GM23338 (cell line): Measurements from ENCODE around the gene SLC20A1. TPM values are rescaled to one million over a fixed set of nuclear protein-coding genes. Genes with fewer than 3 reads are reported as not detected.

ENCODE experiments used
- ATAC-seq: fragments of 200-7000 bp; cut with Tn5 transposase; 3 replicates; pipeline ENCODE4 v1.9.1; 2020
- DNase-seq: peaks from one replicate; pipeline ENCODE4 v3.0.0-alpha.2; 2015; ENCODE audit warnings: low spot score
- H2AFZ ChIP-seq: fragments of 200-600 bp; sonication (generic); 2 replicates; pipeline ENCODE4 v1.8.0; 2016; ENCODE audit warnings: antibody characterized with exemption, mild to moderate bottlenecking, moderate library complexity
- H3F3A ChIP-seq: fragments of 200-600 bp; sonication (generic); replicated peaks from 2 replicates; pipeline ENCODE4 v1.8.0; 2017; ENCODE audit warnings: antibody characterized with exemption, mixed run types, low read depth
- H3K27ac ChIP-seq: fragments of 200-600 bp; sonication (generic); 2 replicates; pipeline ENCODE4 v1.6.1; 2016; ENCODE audit warnings: low read depth
- H3K27me3 ChIP-seq: fragments of 200-600 bp; sonication (generic); 2 replicates; pipeline ENCODE4 v1.8.0; 2016; ENCODE audit warnings: mild to moderate bottlenecking, mixed run types, moderate library complexity; ENCODE audit not compliant: insufficient read depth
- H3K36me3 ChIP-seq: fragments of 200-600 bp; sonication (generic); 2 replicates; pipeline ENCODE4 v1.8.0; 2016; ENCODE audit warnings: mild to moderate bottlenecking; ENCODE audit not compliant: insufficient read depth
- H3K4me1 ChIP-seq: fragments of 200-600 bp; sonication (generic); 2 replicates; pipeline ENCODE4 v1.8.0; 2016; ENCODE audit warnings: mild to moderate bottlenecking, moderate library complexity; ENCODE audit not compliant: insufficient read depth
- H3K4me2 ChIP-seq: fragments of 200-600 bp; sonication (generic); 2 replicates; pipeline ENCODE4 v1.7.1; 2017; ENCODE audit warnings: mixed run types
- H3K4me3 ChIP-seq: fragments of 200-600 bp; sonication (generic); 2 replicates; pipeline ENCODE4 v1.6.1; 2016; ENCODE audit warnings: mixed run types
- H3K79me2 ChIP-seq: fragments of 200-600 bp; sonication (generic); replicated peaks from 2 replicates; pipeline ENCODE4 v1.8.0; 2017; ENCODE audit warnings: mild to moderate bottlenecking; ENCODE audit not compliant: insufficient read depth
- H3K9me2 ChIP-seq: fragments of 200-600 bp; sonication (generic); 2 replicates; pipeline ENCODE4 v1.8.0; 2017; ENCODE audit not compliant: insufficient read depth
- H4K20me1 ChIP-seq: fragments of 200-600 bp; sonication (generic); replicated peaks from 2 replicates; pipeline ENCODE4 v1.8.0; 2017; ENCODE audit warnings: mild to moderate bottlenecking; ENCODE audit not compliant: insufficient read depth
- H3K27ac Mint-ChIP-seq: 2 replicates; pipeline ENCODE4 v1.8.0; 2020; ENCODE audit warnings: inconsistent platforms, mild to moderate bottlenecking, moderate library complexity, mixed read lengths
- H3K27me3 Mint-ChIP-seq: 3 replicates; pipeline ENCODE4 v1.8.0; 2022; ENCODE audit warnings: low read depth, mild to moderate bottlenecking, moderate library complexity, mixed read lengths, inconsistent platforms; ENCODE audit not compliant: insufficient read depth, poor library complexity
- H3K36me3 Mint-ChIP-seq: 3 replicates; pipeline ENCODE4 v1.8.0; 2021; ENCODE audit warnings: low read depth, mild to moderate bottlenecking, inconsistent platforms, moderate library complexity, mixed read lengths
- H3K4me1 Mint-ChIP-seq: 3 replicates; pipeline ENCODE4 v1.8.0; 2020; ENCODE audit warnings: mild to moderate bottlenecking, inconsistent platforms, mixed read lengths
- H3K4me3 Mint-ChIP-seq: 3 replicates; pipeline ENCODE4 v1.8.0; 2021; ENCODE audit warnings: moderate library complexity, mild to moderate bottlenecking, inconsistent platforms, mixed read lengths
- H3K9me3 Mint-ChIP-seq: 3 replicates; pipeline ENCODE4 v1.8.0; 2020; ENCODE audit warnings: moderate library complexity, mild to moderate bottlenecking, inconsistent platforms, mixed read lengths
- EZH2 ChIP-seq: fragments of 200-600 bp; sonication (generic); IDR thresholded peaks from one replicate; pipeline ENCODE4 v1.8.0; 2017; ENCODE audit warnings: antibody characterized with exemption, mild to moderate bottlenecking, low read depth; ENCODE audit not compliant: unreplicated experiment
- EZH2phosphoT487 ChIP-seq: fragments of 200-600 bp; sonication (generic); IDR thresholded peaks from one replicate; pipeline ENCODE4 v1.8.1; 2018; ENCODE audit warnings: antibody characterized with exemption; ENCODE audit not compliant: unreplicated experiment
- JUNB ChIP-seq: IDR thresholded peaks from one replicate; pipeline ENCODE4 v1.6.1; 2016; ENCODE audit warnings: antibody characterized with exemption; ENCODE audit not compliant: unreplicated experiment
- NANOG ChIP-seq: IDR thresholded peaks from 2 replicates; pipeline ENCODE4 v1.6.1; 2016; ENCODE audit warnings: antibody characterized with exemption, borderline replicate concordance
- POLR2AphosphoS5 ChIP-seq: IDR thresholded peaks from 2 replicates; pipeline ENCODE4 v1.6.1; 2016; ENCODE audit warnings: antibody characterized with exemption, low read depth
- STAT1 ChIP-seq: IDR thresholded peaks from one replicate; pipeline ENCODE4 v1.6.1; 2016; ENCODE audit warnings: antibody characterized with exemption; ENCODE audit not compliant: unreplicated experiment
- ZNF114 ChIP-seq: fragments of 250-450 bp; sonication (Bioruptor Pico); IDR thresholded peaks from 2 replicates; pipeline ENCODE4 v1.5.0; 2020; ENCODE audit warnings: mild to moderate bottlenecking, moderate library complexity
- ZNF331 ChIP-seq: fragments of 250-450 bp; sonication (Bioruptor Pico); IDR thresholded peaks from 2 replicates; pipeline ENCODE4 v1.5.0; 2020; ENCODE audit warnings: low read depth, mild to moderate bottlenecking, moderate library complexity
- polyA plus RNA-seq: library from polyadenylated mRNA; unstranded; fragments of >200 nt; fragmentation: Nextera tagmentation; extraction: Ambion mirVana; gene quantifications from 2 replicates; pipeline ENCODE4 v1.2.1, GENCODE V29; 2016
- total RNA-seq: library from RNA; depleted of rRNA; stranded (reverse); fragments of >200 nt; shearing (Covaris generic); gene quantifications from 2 replicates; pipeline ENCODE4 v1.2.3, GENCODE V29; 2014
- TF ChIP-seq, protein P1 (sequence below): fragments of 250-450 bp; sonication (Bioruptor Pico); IDR thresholded peaks from 2 replicates; pipeline ENCODE4 v1.5.0; 2020; ENCODE audit warnings: mild to moderate bottlenecking, moderate library complexity
- TF ChIP-seq, protein P2 (sequence below), 2 experiments: fragments of 200-600 bp in 1 of 2; sonication (generic) in 1 of 2; conservative IDR thresholded peaks; 2 replicates each; pipeline versions ENCODE4 v1.5.1 to v1.6.1; 2016 to 2017; ENCODE audit warnings: antibody characterized with exemption in 2 of 2, low read depth in 2 of 2, mild to moderate bottlenecking in 2 of 2, moderate library complexity in 1 of 2
- TF ChIP-seq, protein P3 (sequence below): IDR thresholded peaks from 2 replicates; pipeline ENCODE4 v1.6.1; 2016; ENCODE audit warnings: antibody characterized with exemption

Gene SLC20A1
- total and polyA plus RNA-seq, 2 experiments from 2014 or later: 52.9 to 84.3 TPM

DNA sequence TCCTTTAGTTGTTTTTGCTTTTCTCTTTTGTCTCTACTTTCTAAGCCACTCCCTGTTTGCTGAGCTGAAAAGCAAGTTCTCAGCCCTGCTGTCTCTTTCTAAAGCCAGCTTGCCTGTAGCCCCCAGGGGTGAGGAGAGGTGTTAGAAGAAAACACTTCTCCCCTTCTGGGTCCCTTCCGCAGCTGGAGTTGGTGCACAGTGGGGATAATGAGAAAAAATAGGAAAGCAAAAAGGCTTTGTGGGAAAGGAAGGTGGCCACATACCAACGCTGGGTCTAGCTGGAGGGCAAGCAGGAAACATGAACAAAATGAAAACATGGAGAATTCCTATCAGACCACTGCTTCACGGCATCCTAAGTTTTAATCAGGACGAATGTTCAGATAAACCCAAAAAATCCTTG, 15.5 kb upstream of the SLC20A1 start:
- no peaks in the 10 kb centered on the region for H4K20me1 ChIP-seq
- Mint-ChIP-seq H3K4me1 (peaks cover 25% of the 10 kb centered on the region), H3K27ac (peak overlapping the region; percentile 84; the same call in 1 of the 2 replicates), H3K9me3 (no peaks in the 10 kb centered on the region), H3K4me3 (no peak overlapping the region), H3K27me3 (peaks cover 8% of the 10 kb centered on the region), H3K36me3 (no peaks in the 10 kb centered on the region)
- no peaks in the 10 kb centered on the region for H3K79me2 ChIP-seq
- peaks cover 16% of the 10 kb centered on the region for H3K4me1 ChIP-seq
- H3K27me3 ChIP-seq: no peaks in the 10 kb centered on the region
- no peaks in the 10 kb centered on the region for H3F3A ChIP-seq
- no peaks in the 10 kb centered on the region for H3K9me2 ChIP-seq
- no peak overlapping the region for H3K27ac ChIP-seq
- no peaks in the 10 kb centered on the region for H3K36me3 ChIP-seq
- ATAC-seq (peak; percentile 22; the same call in 2 of the 3 replicates), DNase-seq (no peak)
- H3K4me2 ChIP-seq: 0 out of 2 replicates have a peak overlapping the region, but pooled peaks have one; percentile 31
- H3K4me3 ChIP-seq: no peak overlapping the region
- TF ChIP-seq, protein P1, sequence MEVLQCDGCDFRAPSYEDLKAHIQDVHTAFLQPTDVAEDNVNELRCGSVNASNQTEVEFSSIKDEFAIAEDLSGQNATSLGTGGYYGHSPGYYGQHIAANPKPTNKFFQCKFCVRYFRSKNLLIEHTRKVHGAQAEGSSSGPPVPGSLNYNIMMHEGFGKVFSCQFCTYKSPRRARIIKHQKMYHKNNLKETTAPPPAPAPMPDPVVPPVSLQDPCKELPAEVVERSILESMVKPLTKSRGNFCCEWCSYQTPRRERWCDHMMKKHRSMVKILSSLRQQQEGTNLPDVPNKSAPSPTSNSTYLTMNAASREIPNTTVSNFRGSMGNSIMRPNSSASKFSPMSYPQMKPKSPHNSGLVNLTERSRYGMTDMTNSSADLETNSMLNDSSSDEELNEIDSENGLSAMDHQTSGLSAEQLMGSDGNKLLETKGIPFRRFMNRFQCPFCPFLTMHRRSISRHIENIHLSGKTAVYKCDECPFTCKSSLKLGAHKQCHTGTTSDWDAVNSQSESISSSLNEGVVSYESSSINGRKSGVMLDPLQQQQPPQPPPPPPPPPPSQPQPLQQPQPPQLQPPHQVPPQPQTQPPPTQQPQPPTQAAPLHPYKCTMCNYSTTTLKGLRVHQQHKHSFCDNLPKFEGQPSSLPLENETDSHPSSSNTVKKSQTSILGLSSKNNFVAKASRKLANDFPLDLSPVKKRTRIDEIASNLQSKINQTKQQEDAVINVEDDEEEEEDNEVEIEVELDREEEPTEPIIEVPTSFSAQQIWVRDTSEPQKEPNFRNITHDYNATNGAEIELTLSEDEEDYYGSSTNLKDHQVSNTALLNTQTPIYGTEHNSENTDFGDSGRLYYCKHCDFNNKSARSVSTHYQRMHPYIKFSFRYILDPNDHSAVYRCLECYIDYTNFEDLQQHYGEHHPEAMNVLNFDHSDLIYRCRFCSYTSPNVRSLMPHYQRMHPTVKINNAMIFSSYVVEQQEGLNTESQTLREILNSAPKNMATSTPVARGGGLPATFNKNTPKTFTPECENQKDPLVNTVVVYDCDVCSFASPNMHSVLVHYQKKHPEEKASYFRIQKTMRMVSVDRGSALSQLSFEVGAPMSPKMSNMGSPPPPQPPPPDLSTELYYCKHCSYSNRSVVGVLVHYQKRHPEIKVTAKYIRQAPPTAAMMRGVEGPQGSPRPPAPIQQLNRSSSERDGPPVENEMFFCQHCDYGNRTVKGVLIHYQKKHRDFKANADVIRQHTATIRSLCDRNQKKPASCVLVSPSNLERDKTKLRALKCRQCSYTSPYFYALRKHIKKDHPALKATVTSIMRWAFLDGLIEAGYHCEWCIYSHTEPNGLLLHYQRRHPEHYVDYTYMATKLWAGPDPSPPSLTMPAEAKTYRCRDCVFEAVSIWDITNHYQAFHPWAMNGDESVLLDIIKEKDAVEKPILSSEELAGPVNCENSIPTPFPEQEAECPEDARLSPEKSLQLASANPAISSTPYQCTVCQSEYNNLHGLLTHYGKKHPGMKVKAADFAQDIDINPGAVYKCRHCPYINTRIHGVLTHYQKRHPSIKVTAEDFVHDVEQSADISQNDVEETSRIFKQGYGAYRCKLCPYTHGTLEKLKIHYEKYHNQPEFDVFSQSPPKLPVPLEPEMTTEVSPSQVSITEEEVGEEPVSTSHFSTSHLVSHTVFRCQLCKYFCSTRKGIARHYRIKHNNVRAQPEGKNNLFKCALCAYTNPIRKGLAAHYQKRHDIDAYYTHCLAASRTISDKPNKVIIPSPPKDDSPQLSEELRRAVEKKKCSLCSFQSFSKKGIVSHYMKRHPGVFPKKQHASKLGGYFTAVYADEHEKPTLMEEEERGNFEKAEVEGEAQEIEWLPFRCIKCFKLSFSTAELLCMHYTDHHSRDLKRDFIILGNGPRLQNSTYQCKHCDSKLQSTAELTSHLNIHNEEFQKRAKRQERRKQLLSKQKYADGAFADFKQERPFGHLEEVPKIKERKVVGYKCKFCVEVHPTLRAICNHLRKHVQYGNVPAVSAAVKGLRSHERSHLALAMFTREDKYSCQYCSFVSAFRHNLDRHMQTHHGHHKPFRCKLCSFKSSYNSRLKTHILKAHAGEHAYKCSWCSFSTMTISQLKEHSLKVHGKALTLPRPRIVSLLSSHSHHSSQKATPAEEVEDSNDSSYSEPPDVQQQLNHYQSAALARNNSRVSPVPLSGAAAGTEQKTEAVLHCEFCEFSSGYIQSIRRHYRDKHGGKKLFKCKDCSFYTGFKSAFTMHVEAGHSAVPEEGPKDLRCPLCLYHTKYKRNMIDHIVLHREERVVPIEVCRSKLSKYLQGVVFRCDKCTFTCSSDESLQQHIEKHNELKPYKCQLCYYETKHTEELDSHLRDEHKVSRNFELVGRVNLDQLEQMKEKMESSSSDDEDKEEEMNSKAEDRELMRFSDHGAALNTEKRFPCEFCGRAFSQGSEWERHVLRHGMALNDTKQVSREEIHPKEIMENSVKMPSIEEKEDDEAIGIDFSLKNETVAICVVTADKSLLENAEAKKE (CRISPR knock-in tag): no peak
- TF ChIP-seq POLR2AphosphoS5 (no peak), STAT1 (no peak), NANOG (no peak), EZH2phosphoT487 (no peak), EZH2 (no peak), ZNF331 (CRISPR knock-in tag) (no peak), JUNB (no peak), ZNF114 (CRISPR knock-in tag) (no peak)
- TF ChIP-seq, protein P2, sequence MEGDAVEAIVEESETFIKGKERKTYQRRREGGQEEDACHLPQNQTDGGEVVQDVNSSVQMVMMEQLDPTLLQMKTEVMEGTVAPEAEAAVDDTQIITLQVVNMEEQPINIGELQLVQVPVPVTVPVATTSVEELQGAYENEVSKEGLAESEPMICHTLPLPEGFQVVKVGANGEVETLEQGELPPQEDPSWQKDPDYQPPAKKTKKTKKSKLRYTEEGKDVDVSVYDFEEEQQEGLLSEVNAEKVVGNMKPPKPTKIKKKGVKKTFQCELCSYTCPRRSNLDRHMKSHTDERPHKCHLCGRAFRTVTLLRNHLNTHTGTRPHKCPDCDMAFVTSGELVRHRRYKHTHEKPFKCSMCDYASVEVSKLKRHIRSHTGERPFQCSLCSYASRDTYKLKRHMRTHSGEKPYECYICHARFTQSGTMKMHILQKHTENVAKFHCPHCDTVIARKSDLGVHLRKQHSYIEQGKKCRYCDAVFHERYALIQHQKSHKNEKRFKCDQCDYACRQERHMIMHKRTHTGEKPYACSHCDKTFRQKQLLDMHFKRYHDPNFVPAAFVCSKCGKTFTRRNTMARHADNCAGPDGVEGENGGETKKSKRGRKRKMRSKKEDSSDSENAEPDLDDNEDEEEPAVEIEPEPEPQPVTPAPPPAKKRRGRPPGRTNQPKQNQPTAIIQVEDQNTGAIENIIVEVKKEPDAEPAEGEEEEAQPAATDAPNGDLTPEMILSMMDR (conservative IDR thresholded peaks at IDR 0.05; ENCODE audit: low read depth in 2 of 2): no peak
- TF ChIP-seq, protein P3, sequence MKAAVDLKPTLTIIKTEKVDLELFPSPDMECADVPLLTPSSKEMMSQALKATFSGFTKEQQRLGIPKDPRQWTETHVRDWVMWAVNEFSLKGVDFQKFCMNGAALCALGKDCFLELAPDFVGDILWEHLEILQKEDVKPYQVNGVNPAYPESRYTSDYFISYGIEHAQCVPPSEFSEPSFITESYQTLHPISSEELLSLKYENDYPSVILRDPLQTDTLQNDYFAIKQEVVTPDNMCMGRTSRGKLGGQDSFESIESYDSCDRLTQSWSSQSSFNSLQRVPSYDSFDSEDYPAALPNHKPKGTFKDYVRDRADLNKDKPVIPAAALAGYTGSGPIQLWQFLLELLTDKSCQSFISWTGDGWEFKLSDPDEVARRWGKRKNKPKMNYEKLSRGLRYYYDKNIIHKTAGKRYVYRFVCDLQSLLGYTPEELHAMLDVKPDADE: no peak
- H2AFZ ChIP-seq: peak overlapping the region; percentile 97
